Sigmoid colon (tissue), 7 donors: Measurements from ENCODE around the gene ZBTB1. TPM values are rescaled to one million over a fixed set of nuclear protein-coding genes. Genes with fewer than 3 reads are reported as not detected.

Experiments used
- DNase-seq: peaks from one replicate; pipeline ENCODE4 v3.0.0-alpha.2; 2019
- H3K27ac ChIP-seq, 4 donors: fragments of 200-600 bp; sonication (generic); one replicate each; pipeline ENCODE4 v1.5.1; 2016 to 2019; ENCODE audit warnings: mild to moderate bottlenecking in 1 of 4
- H3K27me3 ChIP-seq, 3 donors: fragments of 200-600 bp; sonication (generic); one replicate each; pipeline ENCODE4 v1.5.1; 2019; ENCODE audit warnings: mild to moderate bottlenecking in 1 of 3
- H3K36me3 ChIP-seq, 4 donors: fragments of 200-600 bp; sonication (generic); one replicate each; pipeline ENCODE4 v1.5.1; 2016 to 2019
- H3K4me1 ChIP-seq, 4 donors: fragments of 200-600 bp; sonication (generic); one replicate each; pipeline ENCODE4 v1.5.1; 2017 to 2019
- H3K4me3 ChIP-seq, 4 donors: fragments of 200-600 bp; sonication (generic); one replicate each; pipeline ENCODE4 v1.5.1; 2017 to 2019; ENCODE audit warnings: mild to moderate bottlenecking in 2 of 4, moderate library complexity in 1 of 4
- H3K9me3 ChIP-seq, 4 donors: fragments of 200-600 bp in 3 of 4; sonication (generic) in 3 of 4; one replicate each; pipeline versions ENCODE4 v1.5.1 to v1.6.1; 2013 to 2019
- EP300 ChIP-seq, 4 donors: sonication (generic); formaldehyde crosslinking; IDR thresholded peaks; one replicate each; pipeline ENCODE4 v1.6.1; 2017; ENCODE audit warnings: antibody characterized with exemption in 4 of 4
- POLR2A ChIP-seq, 2 donors: fragments of 450-650 bp; IDR thresholded peaks; one replicate each; pipeline ENCODE4 v1.6.1; 2016; ENCODE audit warnings: antibody characterized with exemption in 2 of 2, mild to moderate bottlenecking in 2 of 2, moderate library complexity in 2 of 2
- POLR2AphosphoS5 ChIP-seq, 4 donors: sonication (generic); formaldehyde crosslinking; IDR thresholded peaks; one replicate each; pipeline ENCODE4 v1.6.1; 2017; ENCODE audit warnings: antibody characterized with exemption in 4 of 4
- WGBS, 2 donors: extraction: QIAGEN DNeasy Blood & Tissue Kit; methylation state at CpG; one replicate each; pipeline ENCODE4 v1.1.7; 2013; 5-methylcytosine and 5-hydroxymethylcytosine counted together
- intact Hi-C: fragments of 100-400 bp; cut with DNase I; formaldehyde crosslinking; loops from one replicate; pipeline ENCODE4 v1.15.1; 2023
- polyA plus RNA-seq, 3 donors: library from polyadenylated mRNA; stranded (reverse); fragments of 200-250 nt; gene quantifications; one replicate each; pipeline ENCODE4 v1.2.3, GENCODE V29; 2013
- total RNA-seq, 4 donors: library from RNA; depleted of rRNA; stranded (reverse); fragments of >200 nt; gene quantifications; one replicate each; pipeline ENCODE4 v1.1.0, GENCODE V29; 2016
- TF ChIP-seq, protein P1 (sequence below), 4 experiments: fragments of 450-650 bp in 3 of 4; fragments of 200-600 bp in 1 of 4; IDR thresholded peaks; one replicate each; pipeline ENCODE4 v1.5.1; 2016 to 2019; ENCODE audit warnings: antibody characterized with exemption in 4 of 4, mild to moderate bottlenecking in 3 of 4, moderate library complexity in 2 of 4
- donor health status: healthy with polysubstance abuse.
- donor health status: Bipolar disorder and iron deficiency.
- donor health status: healthy.

ZBTB1 gene
- total and polyA plus RNA-seq, 7 donors = 6.0 to 52.9 (median 37.2) TPM

DNA sequence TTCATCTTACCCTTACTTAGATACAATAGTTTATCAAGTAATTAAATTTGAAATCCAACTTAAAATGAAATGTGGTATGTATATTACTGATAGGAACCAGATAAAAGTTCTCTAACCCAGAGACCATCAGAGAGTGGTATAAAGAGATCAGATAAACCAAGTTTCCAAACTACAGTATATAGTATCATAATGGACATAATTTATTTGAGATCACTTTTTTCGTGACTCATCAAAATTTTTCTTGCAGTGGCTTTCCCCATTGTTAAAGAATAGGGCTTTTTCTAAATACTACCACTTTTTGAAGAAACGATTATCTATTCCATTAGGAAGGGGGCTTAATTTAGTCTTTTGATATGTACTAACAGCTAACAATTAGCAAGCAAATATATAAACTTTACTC, 20.8 kb downstream of the ZBTB1 start:
- H3K27me3 ChIP-seq = no peaks in the 10 kb centered on the region
- peaks cover 0 to 3% (median 0%) of the 10 kb centered on the region in 4 donors for H3K4me1 ChIP-seq
- peaks cover 0 to 27% (median 8%) of the 10 kb centered on the region in 4 donors for H3K36me3 ChIP-seq
- no peak overlapping the region for H3K27ac ChIP-seq
- TF ChIP-seq POLR2AphosphoS5 (IDR thresholded peaks at IDR 0.05) = no peak
- TF ChIP-seq POLR2A (IDR thresholded peaks at IDR 0.05) = no peak
- no peak for TF ChIP-seq EP300 (IDR thresholded peaks at IDR 0.05)
- TF ChIP-seq, protein P1, sequence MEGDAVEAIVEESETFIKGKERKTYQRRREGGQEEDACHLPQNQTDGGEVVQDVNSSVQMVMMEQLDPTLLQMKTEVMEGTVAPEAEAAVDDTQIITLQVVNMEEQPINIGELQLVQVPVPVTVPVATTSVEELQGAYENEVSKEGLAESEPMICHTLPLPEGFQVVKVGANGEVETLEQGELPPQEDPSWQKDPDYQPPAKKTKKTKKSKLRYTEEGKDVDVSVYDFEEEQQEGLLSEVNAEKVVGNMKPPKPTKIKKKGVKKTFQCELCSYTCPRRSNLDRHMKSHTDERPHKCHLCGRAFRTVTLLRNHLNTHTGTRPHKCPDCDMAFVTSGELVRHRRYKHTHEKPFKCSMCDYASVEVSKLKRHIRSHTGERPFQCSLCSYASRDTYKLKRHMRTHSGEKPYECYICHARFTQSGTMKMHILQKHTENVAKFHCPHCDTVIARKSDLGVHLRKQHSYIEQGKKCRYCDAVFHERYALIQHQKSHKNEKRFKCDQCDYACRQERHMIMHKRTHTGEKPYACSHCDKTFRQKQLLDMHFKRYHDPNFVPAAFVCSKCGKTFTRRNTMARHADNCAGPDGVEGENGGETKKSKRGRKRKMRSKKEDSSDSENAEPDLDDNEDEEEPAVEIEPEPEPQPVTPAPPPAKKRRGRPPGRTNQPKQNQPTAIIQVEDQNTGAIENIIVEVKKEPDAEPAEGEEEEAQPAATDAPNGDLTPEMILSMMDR (IDR thresholded peaks at IDR 0.05) = no peak
- 90 to 96% methylated on average over 2 of the region's 2 CpGs for WGBS, 2 donors
- no peak overlapping the region for H3K4me3 ChIP-seq
- H3K9me3 ChIP-seq = no peaks in the 10 kb centered on the region
- intact Hi-C loops = no loop called here
- no peak for DNase-seq

DNA sequence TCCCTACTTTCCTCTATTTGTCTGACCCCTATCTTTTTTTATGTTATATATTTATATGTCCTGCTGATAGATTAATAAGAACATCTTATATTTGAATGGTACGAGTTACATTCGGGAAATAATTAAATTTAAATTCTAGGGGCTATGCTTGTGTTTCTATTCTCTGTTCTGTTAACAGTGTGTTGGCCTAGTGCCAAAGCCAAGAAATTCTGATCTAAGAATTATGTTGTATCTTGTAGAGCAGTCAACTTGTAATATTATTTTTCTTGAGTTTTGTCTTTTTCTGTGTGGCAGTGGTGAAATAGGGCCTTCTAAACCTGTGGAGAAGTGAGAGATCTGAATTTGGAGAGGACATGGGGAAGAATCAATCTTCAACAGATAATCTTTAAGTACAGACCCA, 27.0 kb downstream of the ZBTB1 start:
- no peak for DNase-seq
- Histone ChIP-seq H3K4me1 (no peaks in the 10 kb centered on the region), H3K36me3 (peaks cover 0 to 3% (median 0%) of the 10 kb centered on the region in 4 donors), H3K9me3 (no peaks in the 10 kb centered on the region), H3K27me3 (no peaks in the 10 kb centered on the region), H3K4me3 (no peak overlapping the region), H3K27ac (no peak overlapping the region)
- WGBS, 2 donors = 86 to 93% methylated on average over 2 of the region's 2 CpGs
- TF ChIP-seq POLR2AphosphoS5 (IDR thresholded peaks at IDR 0.05) = no peak
- TF ChIP-seq, protein P1 (IDR thresholded peaks at IDR 0.05) = no peak
- TF ChIP-seq POLR2A (IDR thresholded peaks at IDR 0.05) = no peak
- TF ChIP-seq EP300 (IDR thresholded peaks at IDR 0.05) = no peak
- intact Hi-C loops = no loop called here

DNA sequence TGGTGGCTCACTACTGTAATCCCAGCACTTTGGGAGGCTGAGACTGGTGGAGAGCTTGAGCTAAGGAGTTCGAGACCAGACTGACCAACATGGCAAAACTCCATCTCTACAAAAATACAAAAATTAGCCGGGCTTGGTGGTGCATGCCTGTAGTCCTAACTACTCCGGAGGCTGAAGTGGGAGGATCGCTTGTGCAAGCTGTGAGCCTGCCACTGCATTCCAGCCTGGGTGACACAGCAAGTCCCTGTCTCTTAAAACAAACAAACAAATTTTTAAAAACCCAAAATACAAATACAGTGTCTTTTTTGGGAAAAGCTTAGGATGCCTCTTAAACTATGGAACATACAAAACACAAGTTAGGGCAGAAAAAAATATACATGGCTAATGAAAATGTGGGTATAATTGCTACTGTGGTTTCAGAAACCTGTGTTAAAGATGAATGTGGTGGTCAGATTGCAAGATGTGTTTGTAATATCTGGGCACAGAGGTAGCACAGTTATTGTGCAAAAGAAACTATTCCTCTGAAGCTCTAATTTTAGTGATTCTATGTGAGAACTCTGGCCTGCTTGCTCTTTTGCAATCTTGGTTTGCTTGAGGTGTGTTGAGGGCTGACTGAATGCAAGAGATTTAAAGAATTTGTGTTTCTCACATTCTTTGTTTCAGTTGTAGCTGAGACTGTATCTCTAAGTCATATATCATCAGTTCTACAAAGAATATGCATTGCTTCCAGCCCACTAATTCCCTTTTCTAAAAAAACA, 32.1 kb downstream of the ZBTB1 start:
- intact Hi-C loops = no loop called here
- Histone ChIP-seq H3K9me3 (no peaks in the 10 kb centered on the region), H3K27me3 (no peaks in the 10 kb centered on the region), H3K36me3 (no peaks in the 10 kb centered on the region), H3K27ac (no peak overlapping the region), H3K4me1 (peaks cover 0 to 21% (median 2%) of the 10 kb centered on the region in 4 donors), H3K4me3 (no peak overlapping the region)
- WGBS, 2 donors = 88 to 89% methylated on average over 4 of the region's 4 CpGs
- DNase-seq = no peak
- no peak for TF ChIP-seq POLR2A (IDR thresholded peaks at IDR 0.05)
- TF ChIP-seq, protein P1 (IDR thresholded peaks at IDR 0.05) = no peak
- TF ChIP-seq EP300 (IDR thresholded peaks at IDR 0.05) = no peak
- no peak for TF ChIP-seq POLR2AphosphoS5 (IDR thresholded peaks at IDR 0.05)

DNA sequence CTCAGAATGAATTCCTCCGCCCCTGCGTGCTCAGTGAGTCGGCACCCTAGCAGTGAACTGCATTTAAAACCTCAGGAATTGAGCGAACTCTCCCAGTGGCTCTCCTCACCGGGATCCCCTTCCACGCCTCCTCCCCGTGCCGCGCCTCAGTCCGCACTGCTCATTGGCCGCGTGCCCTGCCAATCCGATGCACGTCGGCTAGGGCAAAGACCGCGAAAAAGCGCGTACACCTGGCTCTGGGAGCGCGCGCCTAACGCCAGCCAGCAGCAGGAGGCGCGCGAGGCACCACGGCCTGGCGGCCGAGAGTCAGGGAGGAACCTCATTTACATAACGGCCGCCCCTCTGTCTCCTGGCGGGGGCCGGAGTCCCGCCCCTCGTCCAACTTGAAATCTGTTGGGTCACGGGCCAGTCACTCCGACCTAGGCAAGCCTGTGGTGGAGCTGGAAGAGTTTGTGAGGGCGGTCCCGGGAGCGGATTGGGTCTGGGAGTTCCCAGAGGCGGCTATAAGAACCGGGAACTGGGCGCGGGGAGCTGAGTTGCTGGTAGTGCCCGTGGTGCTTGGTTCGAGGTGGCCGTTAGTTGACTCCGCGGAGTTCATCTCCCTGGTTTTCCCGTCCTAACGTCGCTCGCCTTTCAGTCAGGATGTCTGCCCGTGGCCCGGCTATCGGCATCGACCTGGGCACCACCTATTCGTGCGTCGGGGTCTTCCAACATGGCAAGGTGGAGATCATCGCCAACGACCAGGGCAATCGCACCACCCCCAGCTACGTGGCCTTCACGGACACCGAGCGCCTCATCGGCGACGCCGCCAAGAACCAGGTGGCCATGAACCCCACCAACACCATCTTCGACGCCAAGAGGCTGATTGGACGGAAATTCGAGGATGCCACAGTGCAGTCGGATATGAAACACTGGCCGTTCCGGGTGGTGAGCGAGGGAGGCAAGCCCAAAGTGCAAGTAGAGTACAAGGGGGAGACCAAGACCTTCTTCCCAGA, 35.9 kb downstream of the ZBTB1 start, which contains the start of gene HSPA2:
HSPA2 (plus strand) TSS at position 534 of the 995 bp plus-strand sequence; CDS start at position 643, 109 bp downstream.
- peak; percentile 100 for DNase-seq
- peak within 1 kb of the TSS; percentile 50 to 63 (median 58) for H3K4me3 ChIP-seq
- peaks cover 0 to 26% (median 6%) of the 10 kb centered on the region in 4 donors for H3K4me1 ChIP-seq
- no peaks in the 10 kb centered on the region for H3K9me3 ChIP-seq
- H3K36me3 ChIP-seq = no peaks in the 10 kb centered on the region
- peak within 1 kb of the TSS; percentile 88 to 95 (median 92) for H3K27ac ChIP-seq
- intact Hi-C loops = loop anchor here (1.0 to 2.0 kb wide), 4 partner anchors 35 to 224 kb away; no protein-coding TSS in a partner anchor
- no peaks in the 10 kb centered on the region for H3K27me3 ChIP-seq
- TF ChIP-seq EP300 (IDR thresholded peaks at IDR 0.05) (no peak), POLR2AphosphoS5 (IDR thresholded peaks at IDR 0.05) (peak; percentile 98 to 100 (median 99)), POLR2A (IDR thresholded peaks at IDR 0.05) (peak; percentile 95 to 96)
- TF ChIP-seq, protein P1 (IDR thresholded peaks at IDR 0.05) = peak; percentile 72 to 83 (median 78)
- WGBS, 2 donors = 9 to 16% methylated on average over 79 of the region's 79 CpGs
